Daoy (cell line): ENCODE measurements around the gene SPPL2B. TPM values are rescaled to one million over a fixed set of nuclear protein-coding genes. Genes with fewer than 3 reads are reported as not detected.
A peak's percentile ranks its signal among the peaks of the same experiment; 100 is the strongest.
"Not testable (repeated sequence)": the region's sequence is repeated elsewhere in the genome, so short reads cannot be mapped to it uniquely, and the experiment has no call there.

Experiments used
- DNase-seq: peaks from one replicate; pipeline ENCODE4 v3.0.0-alpha.2; 2015; ENCODE audit warnings: low read depth
- total RNA-seq: library from RNA; depleted of rRNA; stranded (reverse); fragments of >200 nt; shearing (Covaris generic); gene quantifications from 2 replicates; pipeline ENCODE4 v1.2.3, GENCODE V29; 2014; rRNA removed

SPPL2B gene
- total RNA-seq, result 19.3 and 24.4 TPM in 2 replicates

GRCh38 chr19:2328401-2329148, at the start of gene SPPL2B, which contains the start of gene LSM7:
Gene SPPL2B (plus strand): TSS chr19:2328684. CDS start chr19:2328710, 26 bp downstream.
Gene LSM7 (minus strand): TSS chr19:2328586. CDS start chr19:2328566, 20 bp downstream.
- DNase-seq, result peak; percentile 97

GRCh38 chr19:2280633-2281264, 47.7 kb upstream of the SPPL2B start:
- DNase-seq, result no peak

- not testable (repeated sequence) for DNase-seq
These were observed 47.0 kb upstream of the SPPL2B start for GRCh38 chr19:2281265-2282061.

- peak; percentile 53 for DNase-seq
These were observed 46.2 kb upstream of the SPPL2B start, which contains the start of gene PEAK3 for GRCh38 chr19:2282062-2282861. Gene PEAK3 (minus strand): TSS chr19:2282175. CDS start chr19:2280931, 1,244 bp downstream.

GRCh38 chr19:2282862-2283237, 45.6 kb upstream of the SPPL2B start:
- DNase-seq, result no peak

GRCh38 chr19:2283835-2284507, 44.5 kb upstream of the SPPL2B start:
- no peak for DNase-seq

GRCh38 chr19:2286402-2287140, 41.9 kb upstream of the SPPL2B start:
- DNase-seq, result no peak

- DNase-seq, result no peak
These were observed 40.7 kb upstream of the SPPL2B start for GRCh38 chr19:2287585-2288337.

GRCh38 chr19:2288338-2288817, 40.1 kb upstream of the SPPL2B start:
- no peak for DNase-seq

- no peak for DNase-seq
These were observed 39.4 kb upstream of the SPPL2B start for GRCh38 chr19:2288818-2289713.

GRCh38 chr19:2289714-2290435, 38.6 kb upstream of the SPPL2B start:
- DNase-seq, result no peak

GRCh38 chr19:2290441-2291184, 37.9 kb upstream of the SPPL2B start:
- DNase-seq, result no peak

- no peak for DNase-seq
These were observed 37.2 kb upstream of the SPPL2B start for GRCh38 chr19:2291185-2291751.

- DNase-seq, result no peak
These were observed 33.7 kb upstream of the SPPL2B start for GRCh38 chr19:2294687-2295335.

GRCh38 chr19:2296141-2296540, 32.3 kb upstream of the SPPL2B start:
- DNase-seq, result no peak

- DNase-seq, result no peak
These were observed 28.0 kb upstream of the SPPL2B start for GRCh38 chr19:2300533-2300932.
